ENCODE measurements around the gene FOXL2NB.

FOXL2NB gene

GRCh38 chr3:138902171-138902570 lies 44.8 kb upstream of the FOXL2NB start:
- H3K27me3 ChIP-seq, result no peaks in the 10 kb centered on the region; the same call in 1 of the 2 replicates
- H3K9me3 ChIP-seq, result no peaks in the 10 kb centered on the region
- no peak for TF ChIP-seq CTCF (IDR thresholded peaks at IDR 0.05; ENCODE audit: low read depth, low read length)
- no peak overlapping the region for H3K4me3 ChIP-seq (ENCODE audit: low read depth, low read length)
- no peaks in the 10 kb centered on the region for H3K4me1 ChIP-seq
- DNase-seq, result no peak
- H3K36me3 ChIP-seq, result no peaks in the 10 kb centered on the region

GRCh38 chr3:138907539-138907938 lies 39.5 kb upstream of the FOXL2NB start:
- TF ChIP-seq CTCF (IDR thresholded peaks at IDR 0.05; ENCODE audit: low read depth, low read length), result no peak
- H3K4me3 ChIP-seq (ENCODE audit: low read depth, low read length), result no peak overlapping the region

GRCh38 chr3:138908846-138909245 lies 38.2 kb upstream of the FOXL2NB start:
- no peak for DNase-seq
- H3K4me3 ChIP-seq (ENCODE audit: low read depth, low read length), result no peak overlapping the region
- no peak for TF ChIP-seq CTCF (IDR thresholded peaks at IDR 0.05; ENCODE audit: low read depth, low read length)
- H3K36me3 ChIP-seq, result no peaks in the 10 kb centered on the region
- H3K9me3 ChIP-seq, result no peaks in the 10 kb centered on the region
- H3K27me3 ChIP-seq, result no peaks in the 10 kb centered on the region
- no peaks in the 10 kb centered on the region for H3K4me1 ChIP-seq

More at GRCh38 chr3:138907539-138907938, 39.5 kb upstream of the FOXL2NB start:
- Histone ChIP-seq H3K27me3 (no peaks in the 10 kb centered on the region), H3K36me3 (no peaks in the 10 kb centered on the region), H3K9me3 (no peaks in the 10 kb centered on the region), H3K4me1 (no peaks in the 10 kb centered on the region)
- DNase-seq, result no peak

- H3K9me3 ChIP-seq, result no peaks in the 10 kb centered on the region
- H3K27me3 ChIP-seq, result no peaks in the 10 kb centered on the region
- DNase-seq, result no peak
- TF ChIP-seq CTCF (IDR thresholded peaks at IDR 0.05; ENCODE audit: low read depth, low read length), result no peak
- H3K36me3 ChIP-seq, result no peaks in the 10 kb centered on the region
- H3K4me1 ChIP-seq, result no peaks in the 10 kb centered on the region
- no peak overlapping the region for H3K4me3 ChIP-seq (ENCODE audit: low read depth, low read length)
Measured at GRCh38 chr3:138909904-138910303, 37.1 kb upstream of the FOXL2NB start.

GRCh38 chr3:138911621-138912020 lies 35.4 kb upstream of the FOXL2NB start:
- DNase-seq, result no peak
- H3K36me3 ChIP-seq, result no peaks in the 10 kb centered on the region
- no peaks in the 10 kb centered on the region for H3K4me1 ChIP-seq
- H3K27me3 ChIP-seq, result no peaks in the 10 kb centered on the region
- H3K9me3 ChIP-seq, result no peaks in the 10 kb centered on the region
- no peak overlapping the region for H3K4me3 ChIP-seq (ENCODE audit: low read depth, low read length)
- no peak for TF ChIP-seq CTCF (IDR thresholded peaks at IDR 0.05; ENCODE audit: low read depth, low read length)

GRCh38 chr3:138912237-138912636 lies 34.8 kb upstream of the FOXL2NB start:
- Histone ChIP-seq H3K36me3 (no peaks in the 10 kb centered on the region), H3K27me3 (no peaks in the 10 kb centered on the region), H3K9me3 (no peaks in the 10 kb centered on the region), H3K4me1 (no peaks in the 10 kb centered on the region), H3K4me3 (ENCODE audit: low read depth, low read length) (no peak overlapping the region)
- DNase-seq, result no peak
- no peak for TF ChIP-seq CTCF (IDR thresholded peaks at IDR 0.05; ENCODE audit: low read depth, low read length)

All from BE2C (cell line).